Neural cell (in vitro differentiated cells): Measurements from ENCODE around the gene PML. TPM values are rescaled to one million over a fixed set of nuclear protein-coding genes. Genes with fewer than 3 reads are reported as not detected.

Source experiments
- H2AFZ ChIP-seq: fragments of 200-600, 300-800 bp; sonication (generic), shearing (Covaris generic); 2 replicates; pipeline ENCODE4 v1.6.0; 2014; ENCODE audit warnings: low read depth, mild to moderate bottlenecking, antibody characterized with exemption, low read length, moderate library complexity
- H3F3A ChIP-seq: fragments of 200-600 bp; shearing (Covaris generic); 2 replicates; pipeline ENCODE4 v1.6.1; 2016; ENCODE audit warnings: mild to moderate bottlenecking, moderate library complexity, mixed read lengths, antibody characterized with exemption, low read length; ENCODE audit not compliant: insufficient read depth, poor library complexity, severe bottlenecking
- H3K27ac ChIP-seq: fragments of 200-600, 300-800 bp; sonication (generic), shearing (Covaris generic); 2 replicates; pipeline ENCODE4 v1.5.1; 2014; ENCODE audit warnings: mild to moderate bottlenecking, low read length, moderate library complexity
- H3K27me3 ChIP-seq: fragments of 300-800, 200-600 bp; sonication (generic), shearing (Covaris generic); 2 replicates; pipeline ENCODE4 v1.6.0; 2014; ENCODE audit warnings: mild to moderate bottlenecking, low read depth, low read length, moderate library complexity; ENCODE audit not compliant: insufficient read depth
- H3K36me3 ChIP-seq: fragments of 300-800, 200-600 bp; sonication (generic), shearing (Covaris generic); 2 replicates; pipeline ENCODE4 v1.5.1; 2014; ENCODE audit warnings: mild to moderate bottlenecking, antibody characterized with exemption, low read length, moderate library complexity; ENCODE audit not compliant: insufficient read depth
- H3K4me2 ChIP-seq: fragments of 300-800, 200-600 bp; sonication (generic), shearing (Covaris generic); 2 replicates; pipeline ENCODE4 v1.6.0; 2014; ENCODE audit warnings: mild to moderate bottlenecking, low read length
- H3K4me3 ChIP-seq: fragments of 300-800, 200-600 bp; sonication (generic), shearing (Covaris generic); 2 replicates; pipeline ENCODE4 v1.5.1; 2014; ENCODE audit warnings: mild to moderate bottlenecking, low read length, moderate library complexity
- H3K79me2 ChIP-seq: fragments of 200-600 bp; shearing (Covaris generic); replicated peaks from 2 replicates; pipeline ENCODE4 v1.6.0; 2014; ENCODE audit warnings: mild to moderate bottlenecking, low read length, moderate library complexity; ENCODE audit not compliant: insufficient read depth
- H3K9ac ChIP-seq: fragments of 300-800, 200-600 bp; sonication (generic), shearing (Covaris generic); 2 replicates; pipeline ENCODE4 v1.6.1; 2016; ENCODE audit warnings: mild to moderate bottlenecking, low read length, mixed read lengths
- H3K9me2 ChIP-seq: fragments of 200-600 bp; shearing (Covaris generic); 2 replicates; pipeline ENCODE4 v1.6.1; 2016; ENCODE audit warnings: mild to moderate bottlenecking, low read length, mixed read lengths; ENCODE audit not compliant: insufficient read depth
- H3K9me3 ChIP-seq: fragments of 200-600, 300-800 bp; sonication (generic), shearing (Covaris generic); 2 replicates; pipeline ENCODE4 v1.6.1; 2016; ENCODE audit warnings: mild to moderate bottlenecking, mixed run types, low read length, moderate library complexity, mixed read lengths
- H4K20me1 ChIP-seq: fragments of 200-600 bp; shearing (Covaris generic); 2 replicates; pipeline ENCODE4 v1.6.1; 2016; ENCODE audit warnings: mild to moderate bottlenecking, mixed run types; ENCODE audit not compliant: insufficient read depth
- EP300 ChIP-seq: fragments of 450-650 bp; conservative IDR thresholded peaks from 2 replicates; pipeline ENCODE4 v1.6.1; 2014; ENCODE audit warnings: antibody characterized with exemption, mild to moderate bottlenecking, moderate library complexity; ENCODE audit not compliant: poor library complexity, severe bottlenecking
- EZH2 ChIP-seq: fragments of 200-600, 300-800 bp; shearing (Covaris generic), sonication (generic); IDR thresholded peaks from 2 replicates; pipeline ENCODE4 v1.6.1; 2014; ENCODE audit warnings: antibody characterized with exemption, low read length, borderline replicate concordance, mild to moderate bottlenecking; ENCODE audit not compliant: insufficient read depth, poor library complexity, severe bottlenecking
- MXI1 ChIP-seq: fragments of 450-650 bp; conservative IDR thresholded peaks from 2 replicates; pipeline ENCODE4 v1.6.1; 2014; ENCODE audit warnings: antibody characterized with exemption, mild to moderate bottlenecking; ENCODE audit not compliant: poor library complexity, severe bottlenecking
- POLR2AphosphoS5 ChIP-seq: IDR thresholded peaks from 2 replicates; pipeline ENCODE4 v1.6.1; 2012
- RAD21 ChIP-seq: fragments of 450-650 bp; conservative IDR thresholded peaks from 2 replicates; pipeline ENCODE4 v1.6.1; 2014; ENCODE audit warnings: antibody characterized with exemption, mild to moderate bottlenecking, moderate library complexity
- SMC3 ChIP-seq: fragments of 450-650 bp; conservative IDR thresholded peaks from 2 replicates; pipeline ENCODE4 v1.6.1; 2014; ENCODE audit warnings: antibody characterized with exemption, mild to moderate bottlenecking, moderate library complexity; ENCODE audit not compliant: poor library complexity
- TAF1 ChIP-seq: IDR thresholded peaks from 2 replicates; pipeline ENCODE4 v1.6.1; 2012; ENCODE audit warnings: low read depth
- polyA plus RNA-seq: library from polyadenylated mRNA; depleted of rRNA; stranded (reverse); fragments of >200 nt; gene quantifications from 2 replicates; pipeline ENCODE4 v1.2.3, GENCODE V29; 2014
- TF ChIP-seq, protein P1 (sequence below): IDR thresholded peaks from 2 replicates; pipeline ENCODE4 v1.6.1; 2012; ENCODE audit warnings: borderline replicate concordance
- TF ChIP-seq, protein P2 (sequence below): fragments of 450-650 bp; IDR thresholded peaks from 2 replicates; pipeline ENCODE4 v1.5.1; 2014; ENCODE audit warnings: antibody characterized with exemption, mild to moderate bottlenecking, moderate library complexity; ENCODE audit not compliant: poor library complexity, severe bottlenecking

Gene PML
- polyA plus RNA-seq, 1 donor from 2014 or later: 4.7 TPM

DNA sequence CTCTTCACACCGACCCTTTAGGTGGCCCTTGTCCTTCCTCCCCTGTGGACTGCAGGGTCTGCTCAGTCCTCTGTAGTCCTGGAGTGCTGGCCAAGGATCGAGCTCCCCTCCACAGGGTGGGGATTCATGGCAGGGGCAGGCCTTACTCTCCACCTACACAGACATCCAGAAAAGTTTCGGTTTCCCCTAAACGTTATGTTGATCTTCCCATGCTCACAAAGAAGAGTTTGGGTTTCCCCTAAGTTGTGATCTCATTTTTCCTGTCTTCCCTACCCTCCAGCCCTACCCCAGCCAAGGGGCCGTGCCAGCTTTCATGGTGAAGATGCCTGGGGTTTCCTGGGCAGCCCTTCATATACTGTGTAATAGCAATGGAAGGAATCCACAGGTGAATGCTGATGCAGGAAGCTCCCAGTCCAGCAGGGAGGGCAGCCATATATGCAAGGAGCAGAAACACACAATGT, 12.7 kb upstream of the PML start:
- Histone ChIP-seq H3K79me2 (no peaks in the 10 kb centered on the region), H3K4me3 (no peak overlapping the region), H4K20me1 (no peaks in the 10 kb centered on the region), H3K27ac (no peak overlapping the region), H3F3A (no peaks in the 10 kb centered on the region), H3K36me3 (no peaks in the 10 kb centered on the region), H3K9me3 (no peaks in the 10 kb centered on the region), H3K27me3 (no peaks in the 10 kb centered on the region), H2AFZ (no peak overlapping the region), H3K9ac (no peak overlapping the region), H3K4me2 (no peak overlapping the region), H3K9me2 (no peaks in the 10 kb centered on the region)
- TF ChIP-seq EZH2 (no peak), RAD21 (no peak), SMC3 (no peak), MXI1 (no peak), POLR2AphosphoS5 (no peak)
- TF ChIP-seq, protein P1, sequence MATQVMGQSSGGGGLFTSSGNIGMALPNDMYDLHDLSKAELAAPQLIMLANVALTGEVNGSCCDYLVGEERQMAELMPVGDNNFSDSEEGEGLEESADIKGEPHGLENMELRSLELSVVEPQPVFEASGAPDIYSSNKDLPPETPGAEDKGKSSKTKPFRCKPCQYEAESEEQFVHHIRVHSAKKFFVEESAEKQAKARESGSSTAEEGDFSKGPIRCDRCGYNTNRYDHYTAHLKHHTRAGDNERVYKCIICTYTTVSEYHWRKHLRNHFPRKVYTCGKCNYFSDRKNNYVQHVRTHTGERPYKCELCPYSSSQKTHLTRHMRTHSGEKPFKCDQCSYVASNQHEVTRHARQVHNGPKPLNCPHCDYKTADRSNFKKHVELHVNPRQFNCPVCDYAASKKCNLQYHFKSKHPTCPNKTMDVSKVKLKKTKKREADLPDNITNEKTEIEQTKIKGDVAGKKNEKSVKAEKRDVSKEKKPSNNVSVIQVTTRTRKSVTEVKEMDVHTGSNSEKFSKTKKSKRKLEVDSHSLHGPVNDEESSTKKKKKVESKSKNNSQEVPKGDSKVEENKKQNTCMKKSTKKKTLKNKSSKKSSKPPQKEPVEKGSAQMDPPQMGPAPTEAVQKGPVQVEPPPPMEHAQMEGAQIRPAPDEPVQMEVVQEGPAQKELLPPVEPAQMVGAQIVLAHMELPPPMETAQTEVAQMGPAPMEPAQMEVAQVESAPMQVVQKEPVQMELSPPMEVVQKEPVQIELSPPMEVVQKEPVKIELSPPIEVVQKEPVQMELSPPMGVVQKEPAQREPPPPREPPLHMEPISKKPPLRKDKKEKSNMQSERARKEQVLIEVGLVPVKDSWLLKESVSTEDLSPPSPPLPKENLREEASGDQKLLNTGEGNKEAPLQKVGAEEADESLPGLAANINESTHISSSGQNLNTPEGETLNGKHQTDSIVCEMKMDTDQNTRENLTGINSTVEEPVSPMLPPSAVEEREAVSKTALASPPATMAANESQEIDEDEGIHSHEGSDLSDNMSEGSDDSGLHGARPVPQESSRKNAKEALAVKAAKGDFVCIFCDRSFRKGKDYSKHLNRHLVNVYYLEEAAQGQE: no peak
- TF ChIP-seq, protein P2, sequence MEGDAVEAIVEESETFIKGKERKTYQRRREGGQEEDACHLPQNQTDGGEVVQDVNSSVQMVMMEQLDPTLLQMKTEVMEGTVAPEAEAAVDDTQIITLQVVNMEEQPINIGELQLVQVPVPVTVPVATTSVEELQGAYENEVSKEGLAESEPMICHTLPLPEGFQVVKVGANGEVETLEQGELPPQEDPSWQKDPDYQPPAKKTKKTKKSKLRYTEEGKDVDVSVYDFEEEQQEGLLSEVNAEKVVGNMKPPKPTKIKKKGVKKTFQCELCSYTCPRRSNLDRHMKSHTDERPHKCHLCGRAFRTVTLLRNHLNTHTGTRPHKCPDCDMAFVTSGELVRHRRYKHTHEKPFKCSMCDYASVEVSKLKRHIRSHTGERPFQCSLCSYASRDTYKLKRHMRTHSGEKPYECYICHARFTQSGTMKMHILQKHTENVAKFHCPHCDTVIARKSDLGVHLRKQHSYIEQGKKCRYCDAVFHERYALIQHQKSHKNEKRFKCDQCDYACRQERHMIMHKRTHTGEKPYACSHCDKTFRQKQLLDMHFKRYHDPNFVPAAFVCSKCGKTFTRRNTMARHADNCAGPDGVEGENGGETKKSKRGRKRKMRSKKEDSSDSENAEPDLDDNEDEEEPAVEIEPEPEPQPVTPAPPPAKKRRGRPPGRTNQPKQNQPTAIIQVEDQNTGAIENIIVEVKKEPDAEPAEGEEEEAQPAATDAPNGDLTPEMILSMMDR: no peak

DNA sequence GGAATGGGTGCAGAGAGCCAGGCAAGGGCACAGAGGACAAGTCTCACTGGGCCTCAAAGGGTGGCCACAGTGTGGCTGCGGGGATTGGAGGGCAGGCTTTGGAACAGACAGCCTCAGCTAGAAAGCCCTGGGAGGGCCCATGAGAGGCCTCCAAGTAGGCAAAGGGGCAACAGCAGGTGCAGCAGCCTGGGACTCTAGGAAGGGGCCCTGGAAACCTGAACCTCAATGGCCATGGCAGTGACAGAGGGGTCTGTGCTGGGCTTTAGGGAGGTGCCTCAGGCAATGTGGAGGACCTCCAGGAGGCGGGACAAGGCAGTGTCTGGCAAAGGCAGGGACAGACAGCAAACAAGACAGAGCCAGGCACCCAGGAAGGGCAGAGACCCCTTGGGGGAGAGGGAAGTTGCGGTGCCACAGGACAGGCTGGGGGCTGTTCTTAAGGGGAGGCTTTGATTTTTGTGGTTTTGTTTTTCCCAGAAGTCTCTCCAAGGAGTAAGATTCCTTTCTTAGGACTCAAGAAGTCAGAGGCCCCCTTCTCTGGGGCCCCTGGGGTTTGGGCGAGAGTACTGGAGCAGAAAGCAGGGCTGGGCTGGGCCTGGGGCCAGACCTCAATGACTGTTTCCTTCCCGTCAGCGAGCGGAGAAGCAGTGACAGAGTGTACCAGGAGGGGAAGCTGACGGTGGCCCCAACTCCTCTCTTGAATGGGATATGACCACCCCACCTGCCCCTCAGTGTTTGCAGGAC, 12.1 kb upstream of the PML start:
- H3K79me2 ChIP-seq: no peaks in the 10 kb centered on the region
- H4K20me1 ChIP-seq: no peaks in the 10 kb centered on the region
- no peak for TF ChIP-seq EP300
- TF ChIP-seq, protein P2: no peak
- no peak for TF ChIP-seq EZH2
- TF ChIP-seq RAD21: no peak
- TF ChIP-seq MXI1: no peak
- TF ChIP-seq SMC3: no peak
- no peak for TF ChIP-seq TAF1
- TF ChIP-seq, protein P1: no peak
- TF ChIP-seq POLR2AphosphoS5: no peak
- no peaks in the 10 kb centered on the region for H3K9me2 ChIP-seq
- H3K27ac ChIP-seq: no peak overlapping the region
- H3K9ac ChIP-seq: no peak overlapping the region
- H2AFZ ChIP-seq: no peak overlapping the region
- no peak overlapping the region for H3K4me3 ChIP-seq
- H3K27me3 ChIP-seq: no peaks in the 10 kb centered on the region
- H3K9me3 ChIP-seq: no peaks in the 10 kb centered on the region
- no peaks in the 10 kb centered on the region for H3F3A ChIP-seq
- no peaks in the 10 kb centered on the region for H3K36me3 ChIP-seq
- H3K4me2 ChIP-seq: no peak overlapping the region
